Measurements from ENCODE around the gene RB1.

Gene RB1

DNA sequence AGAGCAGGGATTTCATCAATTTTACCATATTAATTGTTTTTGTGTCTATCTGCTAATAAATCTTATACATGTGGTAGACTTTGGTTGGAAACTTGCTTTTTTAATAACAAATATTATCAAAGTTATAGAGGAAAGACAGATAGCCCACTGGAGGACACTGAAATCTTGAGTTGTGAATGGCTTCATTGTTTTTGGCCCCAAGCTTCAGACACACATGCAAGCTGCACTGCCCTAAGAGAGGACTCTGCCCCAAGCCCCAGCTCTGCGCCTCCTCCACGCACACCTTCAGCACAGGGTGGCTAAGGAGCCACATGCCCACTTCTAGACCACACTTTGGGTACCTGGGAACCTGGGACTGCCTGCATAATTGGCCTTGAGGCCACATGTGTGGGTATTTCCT, 194.1 kb downstream of the RB1 start:
- TF ChIP-seq, protein P1, sequence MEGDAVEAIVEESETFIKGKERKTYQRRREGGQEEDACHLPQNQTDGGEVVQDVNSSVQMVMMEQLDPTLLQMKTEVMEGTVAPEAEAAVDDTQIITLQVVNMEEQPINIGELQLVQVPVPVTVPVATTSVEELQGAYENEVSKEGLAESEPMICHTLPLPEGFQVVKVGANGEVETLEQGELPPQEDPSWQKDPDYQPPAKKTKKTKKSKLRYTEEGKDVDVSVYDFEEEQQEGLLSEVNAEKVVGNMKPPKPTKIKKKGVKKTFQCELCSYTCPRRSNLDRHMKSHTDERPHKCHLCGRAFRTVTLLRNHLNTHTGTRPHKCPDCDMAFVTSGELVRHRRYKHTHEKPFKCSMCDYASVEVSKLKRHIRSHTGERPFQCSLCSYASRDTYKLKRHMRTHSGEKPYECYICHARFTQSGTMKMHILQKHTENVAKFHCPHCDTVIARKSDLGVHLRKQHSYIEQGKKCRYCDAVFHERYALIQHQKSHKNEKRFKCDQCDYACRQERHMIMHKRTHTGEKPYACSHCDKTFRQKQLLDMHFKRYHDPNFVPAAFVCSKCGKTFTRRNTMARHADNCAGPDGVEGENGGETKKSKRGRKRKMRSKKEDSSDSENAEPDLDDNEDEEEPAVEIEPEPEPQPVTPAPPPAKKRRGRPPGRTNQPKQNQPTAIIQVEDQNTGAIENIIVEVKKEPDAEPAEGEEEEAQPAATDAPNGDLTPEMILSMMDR (conservative IDR thresholded peaks at IDR 0.05) = no peak

GRCh38 chr13:48500652-48501197, 197.2 kb downstream of the RB1 start:
- no peak overlapping the region for H3K27ac ChIP-seq
- TF ChIP-seq, protein P1 (conservative IDR thresholded peaks at IDR 0.05) = no peak

More for the DNA sequence above, 194.1 kb downstream of the RB1 start:
- no peak overlapping the region for H3K27ac ChIP-seq

DNA sequence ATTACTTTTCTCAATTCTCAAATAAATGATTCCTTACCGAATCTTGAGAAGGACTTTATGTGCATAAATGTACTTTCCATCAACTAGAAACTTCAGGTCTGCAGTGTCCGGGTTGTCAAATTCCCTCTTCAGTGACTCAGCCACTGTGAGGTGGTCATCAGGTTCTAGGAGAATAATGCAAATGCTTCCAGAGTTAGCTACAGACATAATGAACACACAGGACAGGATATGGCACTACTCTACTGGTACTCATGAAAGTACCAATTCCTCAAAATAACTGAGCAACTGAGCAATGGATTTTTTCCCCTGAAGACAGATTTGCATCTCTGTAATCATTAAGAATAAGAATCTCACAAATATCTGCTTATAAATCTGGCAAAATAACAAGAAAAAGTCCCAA, 198.2 kb downstream of the RB1 start:
- no peak overlapping the region for H3K27ac ChIP-seq
- TF ChIP-seq, protein P1 (conservative IDR thresholded peaks at IDR 0.05) = no peak

- no peak overlapping the region for H3K27ac ChIP-seq
- TF ChIP-seq, protein P1 (conservative IDR thresholded peaks at IDR 0.05) = no peak
These were observed 199.2 kb downstream of the RB1 start for GRCh38 chr13:48502601-48503319.

- H3K27ac ChIP-seq = no peak overlapping the region
- TF ChIP-seq, protein P1 (conservative IDR thresholded peaks at IDR 0.05) = no peak
These were observed 201.1 kb downstream of the RB1 start for GRCh38 chr13:48504606-48505005.

GRCh38 chr13:48505012-48505411, 201.5 kb downstream of the RB1 start:
- TF ChIP-seq, protein P1 (conservative IDR thresholded peaks at IDR 0.05) = no peak
- no peak overlapping the region for H3K27ac ChIP-seq

GRCh38 chr13:48505597-48506091, 202.1 kb downstream of the RB1 start:
- no peak overlapping the region for H3K27ac ChIP-seq
- TF ChIP-seq, protein P1 (conservative IDR thresholded peaks at IDR 0.05) = no peak

All from VCaP (cell line).